GM18858 (cell line): ENCODE measurements around the gene PKN1.

Source experiments
- ATAC-seq: cut with Tn5 transposase; IDR thresholded peaks from one replicate; pipeline ENCODE4 v1.9.1; 2021; ENCODE audit not compliant: unreplicated experiment

PKN1 gene

GRCh38 chr19:14406645-14407401 is 26.3 kb upstream of the PKN1 start:
- no peak for ATAC-seq

- no peak for ATAC-seq
Observed at GRCh38 chr19:14407605-14408484, 25.3 kb upstream of the PKN1 start.

- ATAC-seq = no peak
Observed at GRCh38 chr19:14408491-14409145, 24.5 kb upstream of the PKN1 start.

DNA sequence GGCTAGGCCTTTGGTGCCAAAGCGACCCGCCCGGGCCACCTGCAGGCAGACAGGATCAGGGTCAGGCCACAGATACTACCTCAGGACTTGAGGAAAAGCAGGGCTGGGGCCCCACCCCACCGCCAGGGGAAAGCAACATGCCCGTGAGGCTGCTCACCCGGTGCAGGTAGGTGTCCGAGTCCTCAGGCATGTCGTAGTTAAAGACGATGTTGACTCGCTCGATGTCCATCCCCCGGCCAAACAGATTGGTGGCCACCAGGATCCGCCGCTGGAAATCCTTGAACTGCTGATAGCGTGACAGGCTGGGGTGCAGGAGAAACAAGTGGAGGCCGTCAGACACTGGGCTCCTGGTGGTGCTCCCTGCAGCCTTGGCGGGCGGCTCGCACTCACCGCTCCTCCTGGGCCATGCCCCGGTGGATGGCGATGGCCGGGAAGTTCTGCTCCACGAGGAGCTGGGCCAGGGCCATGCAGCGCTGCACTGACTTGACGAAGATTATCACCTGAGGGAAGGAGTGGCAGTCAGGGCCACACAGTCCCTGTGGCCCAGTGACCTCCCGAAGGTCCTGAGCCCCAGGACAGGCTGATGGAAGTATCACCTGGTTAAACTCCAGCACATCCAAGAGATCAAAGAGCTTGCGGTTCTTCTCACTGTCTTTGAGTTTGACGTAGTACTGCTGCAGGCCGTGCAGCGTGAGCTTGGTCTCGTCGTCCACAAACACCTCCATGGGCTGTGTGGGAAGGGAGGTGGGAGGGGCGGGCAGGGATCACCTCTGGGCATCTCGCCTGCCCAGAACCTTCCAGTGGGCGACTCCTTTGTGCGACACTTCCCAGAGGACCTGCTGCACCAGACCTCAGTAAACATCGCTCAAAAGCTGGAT is 23.7 kb upstream of the PKN1 start:
- no peak for ATAC-seq

DNA sequence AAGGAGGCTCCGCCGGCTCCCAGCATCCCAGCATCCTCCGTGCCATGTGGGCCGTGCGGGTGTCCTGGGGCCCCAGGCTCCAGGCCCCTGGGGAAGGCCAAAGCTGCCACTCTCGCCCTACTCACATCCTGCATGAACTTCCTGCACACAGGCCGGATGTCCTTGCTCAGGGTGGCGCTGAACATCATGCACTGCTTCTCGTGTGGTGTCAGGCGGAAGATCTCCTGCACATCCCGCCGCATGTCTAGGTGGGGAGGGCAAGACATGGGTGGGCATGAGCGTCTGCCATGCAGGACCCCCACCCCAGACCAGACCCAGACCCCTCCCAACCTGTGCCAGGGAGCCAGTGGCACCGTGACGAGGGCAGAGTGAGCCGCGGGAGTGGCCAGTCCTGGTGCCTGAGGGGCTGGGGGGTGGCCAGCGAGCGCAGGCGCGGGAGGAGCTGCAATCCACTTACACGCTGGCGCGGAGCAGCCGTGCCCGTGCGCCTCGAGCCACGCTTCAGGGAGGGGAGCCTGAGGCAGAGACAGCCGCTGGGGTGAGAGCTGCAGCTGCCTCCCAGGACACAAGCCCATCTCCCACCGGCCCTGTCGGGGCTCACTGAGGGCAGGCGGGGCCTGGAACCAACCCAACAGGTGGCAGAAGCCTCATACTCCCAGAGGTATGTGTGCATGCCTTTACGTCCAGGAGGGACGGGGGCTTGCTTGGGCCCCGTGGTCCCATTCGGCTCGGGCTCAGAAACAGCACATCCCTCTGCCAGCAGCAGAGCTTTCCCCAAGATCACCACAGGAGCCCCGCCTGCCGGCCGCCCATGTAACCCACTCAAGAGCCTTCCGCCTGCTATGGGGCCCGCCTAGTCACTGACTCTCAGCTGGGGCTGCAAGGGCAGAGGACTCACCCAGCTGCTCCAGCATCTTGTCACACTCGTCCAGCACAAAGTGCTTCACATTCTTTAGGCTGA is 22.7 kb upstream of the PKN1 start:
- no peak for ATAC-seq

GRCh38 chr19:14411161-14411937 is 21.8 kb upstream of the PKN1 start:
- no peak for ATAC-seq

DNA sequence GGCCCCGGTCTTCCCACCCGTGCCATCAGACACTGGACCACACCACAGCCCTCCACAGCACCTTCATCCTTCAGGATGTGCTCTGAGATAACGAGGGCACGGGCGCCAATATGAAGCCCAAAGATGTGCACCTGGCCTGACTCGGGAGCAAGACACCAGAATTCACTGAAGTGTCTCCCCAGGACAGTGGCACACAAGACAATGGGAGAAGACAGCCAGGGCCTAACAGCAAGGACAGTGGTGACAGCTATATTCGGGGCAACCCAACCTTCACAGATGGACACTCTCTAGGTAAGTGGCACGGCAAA is 21.2 kb upstream of the PKN1 start:
- no peak for ATAC-seq

DNA sequence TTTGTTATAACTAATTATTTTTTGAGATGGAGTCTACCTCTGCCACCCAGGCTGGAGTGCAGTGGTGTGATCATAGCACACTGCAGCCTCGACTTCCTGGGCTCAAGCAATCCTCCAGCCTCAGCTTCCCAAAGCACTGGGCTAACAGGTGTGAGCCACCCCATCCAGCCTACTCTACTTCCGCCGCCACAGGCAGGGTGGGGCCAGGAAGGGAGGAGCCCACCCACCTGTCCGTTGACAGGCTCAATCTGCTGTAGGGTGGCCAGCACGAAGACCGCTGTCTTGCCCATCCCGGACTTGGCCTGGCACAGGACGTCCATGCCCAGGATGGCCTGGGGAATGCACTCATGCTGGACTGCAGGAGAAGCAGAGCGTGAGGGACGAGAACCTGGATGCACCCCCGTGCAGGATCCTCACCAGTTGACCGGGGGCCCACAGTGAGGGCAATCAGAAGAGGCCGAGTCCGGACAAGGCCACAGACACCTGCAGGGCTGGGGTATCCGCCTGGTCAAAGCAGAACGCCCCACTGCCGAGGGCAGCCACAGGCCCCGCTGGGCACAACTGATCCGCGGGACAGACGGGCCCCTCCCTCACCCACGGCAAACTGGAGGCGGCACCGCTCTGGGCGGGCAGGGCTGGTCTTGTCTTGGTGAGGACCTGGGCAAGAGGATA is 20.6 kb upstream of the PKN1 start:
- ATAC-seq = no peak

DNA sequence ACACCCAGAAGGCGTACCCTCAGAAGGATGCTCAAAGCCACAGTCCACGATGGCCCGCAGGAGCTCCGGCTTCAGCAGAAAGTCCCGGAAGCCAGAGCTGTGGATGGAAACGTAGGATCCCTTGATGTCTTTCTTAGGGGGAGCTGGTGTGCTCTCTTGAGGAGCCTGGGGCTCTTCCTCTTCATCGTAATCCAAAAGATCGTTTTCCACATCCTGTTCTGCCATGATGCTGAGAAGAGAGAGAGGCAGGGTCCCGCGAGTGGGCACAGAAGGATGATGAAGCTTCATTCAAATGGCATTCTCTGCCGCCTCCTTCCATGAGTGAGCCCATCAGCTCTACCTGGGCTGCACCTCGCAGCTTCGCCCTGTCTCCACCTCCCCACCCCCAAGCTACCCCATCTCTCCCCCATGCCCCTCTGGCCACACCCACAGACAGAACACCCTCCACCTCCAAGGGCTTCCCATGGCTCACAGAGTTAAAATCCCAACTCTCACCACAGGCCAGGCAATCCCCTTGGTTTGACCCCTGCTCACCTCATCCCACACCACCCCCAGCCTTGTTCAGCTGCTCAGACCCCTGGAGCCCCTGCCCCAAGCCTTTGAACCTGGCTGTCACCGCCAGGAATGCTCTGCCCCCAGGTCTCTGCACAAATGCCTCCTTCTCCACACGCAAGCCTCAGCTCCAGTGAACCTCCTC is 20.0 kb upstream of the PKN1 start:
- ATAC-seq = no peak

- no peak for ATAC-seq
Observed at GRCh38 chr19:14413693-14414181, 19.4 kb upstream of the PKN1 start.

GRCh38 chr19:14414926-14415690 is 18.0 kb upstream of the PKN1 start:
- ATAC-seq = no peak

- no peak for ATAC-seq
Observed at GRCh38 chr19:14416817-14417231, 16.3 kb upstream of the PKN1 start.

- peak; percentile 19 for ATAC-seq
Observed at GRCh38 chr19:14418856-14419105, 14.3 kb upstream of the PKN1 start.

- ATAC-seq = peak; percentile 82
Observed at GRCh38 chr19:14419106-14419813, 13.8 kb upstream of the PKN1 start, which contains the start of gene DDX39A. DDX39A (minus strand) TSS chr19:14419341; CDS start chr19:14413220, 6,121 bp downstream.

DNA sequence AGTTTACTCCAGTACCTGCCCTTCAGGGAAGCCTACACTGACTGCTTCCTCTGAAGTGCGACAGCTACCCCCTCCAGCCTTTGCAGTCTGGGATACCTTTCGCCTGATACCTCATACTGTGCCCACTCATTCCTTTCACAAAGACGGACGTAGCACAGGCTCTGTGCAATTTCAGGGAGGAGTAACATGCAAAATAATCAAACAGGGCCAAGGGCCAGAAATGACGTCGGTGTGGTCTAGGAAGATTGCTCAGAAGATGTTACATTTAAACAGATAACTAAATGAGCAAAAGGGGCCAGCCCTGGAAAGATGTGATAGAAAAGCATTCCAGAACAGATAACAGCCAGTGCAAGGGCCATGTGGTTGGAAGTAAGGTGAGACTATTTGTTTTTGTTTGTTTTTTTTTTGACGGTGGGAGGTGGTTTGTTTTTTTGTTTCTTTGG is 7.4 kb upstream of the PKN1 start:
- ATAC-seq = no peak

GRCh38 chr19:14427461-14427860 is 5.6 kb upstream of the PKN1 start:
- no peak for ATAC-seq
